Activated gamma-delta T cell (primary cell): Measurements from ENCODE around the gene DOK5.
"Not testable (repeated sequence)": the region's sequence is repeated elsewhere in the genome, so short reads cannot be mapped to it uniquely, and the experiment has no call there.

ENCODE experiments used
- DNase-seq: peaks from one replicate; lab custom pipeline; 2025; lab: John Stamatoyannopoulos, UW

DOK5 gene

DNA sequence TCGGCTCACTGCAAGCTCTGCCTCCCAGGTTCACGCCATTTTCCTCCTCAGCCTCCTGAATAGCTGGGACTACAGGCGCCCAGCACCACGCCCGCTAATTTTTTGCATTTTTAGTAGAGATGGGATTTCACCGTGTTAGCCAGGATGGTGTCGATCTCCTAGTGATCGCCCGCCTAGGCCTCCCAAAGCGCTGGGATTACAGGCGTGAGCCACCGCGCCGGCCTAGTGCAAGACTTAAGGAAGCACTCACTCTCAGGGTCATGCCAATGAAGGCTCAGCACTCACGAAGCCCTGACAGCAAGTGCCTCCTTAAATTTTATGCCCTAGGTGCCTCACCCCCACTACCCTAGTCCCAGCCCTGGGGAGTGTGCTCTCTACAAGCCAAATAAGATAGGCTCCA, 4.7 kb upstream of the DOK5 start:
- no peak for DNase-seq

DNA sequence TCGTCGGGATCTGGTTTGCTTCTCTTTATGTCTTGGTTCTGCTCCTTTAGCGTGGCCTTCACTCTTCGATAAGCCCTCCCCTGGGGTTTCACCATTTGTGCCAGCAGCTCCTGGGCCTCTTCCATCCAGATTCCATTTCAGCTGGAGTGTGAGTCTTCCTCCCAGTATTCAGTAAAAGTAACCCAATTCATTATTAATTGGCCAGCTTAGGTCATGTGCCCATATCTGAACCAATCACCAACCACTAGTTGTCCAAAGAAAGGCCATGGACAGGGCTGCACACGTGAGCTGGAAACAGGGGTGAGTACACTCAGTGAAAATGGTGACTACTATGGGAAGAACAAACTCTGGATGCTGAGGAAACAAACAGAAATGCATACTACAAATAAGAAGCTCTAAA, 2.8 kb upstream of the DOK5 start:
- no peak for DNase-seq

DNA sequence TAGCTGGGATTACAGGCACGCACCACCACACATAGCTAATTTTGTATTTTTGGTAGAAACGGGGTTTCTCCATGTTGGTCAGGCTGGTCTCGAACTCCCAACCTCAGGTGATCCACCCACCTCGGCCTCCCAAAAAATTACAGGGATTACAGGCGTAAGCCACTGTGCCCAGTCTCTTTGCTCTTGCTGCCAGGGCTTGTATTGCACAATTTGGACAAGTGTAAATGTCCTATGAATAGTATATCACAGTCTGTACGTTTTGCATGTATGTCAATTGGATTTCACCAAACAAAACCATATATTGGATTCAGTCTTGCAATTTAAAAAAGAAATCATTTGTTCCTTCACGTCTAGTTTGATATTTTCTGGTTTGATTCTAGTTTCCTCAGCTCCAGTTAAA, 2.1 kb upstream of the DOK5 start:
- no peak for DNase-seq

DNA sequence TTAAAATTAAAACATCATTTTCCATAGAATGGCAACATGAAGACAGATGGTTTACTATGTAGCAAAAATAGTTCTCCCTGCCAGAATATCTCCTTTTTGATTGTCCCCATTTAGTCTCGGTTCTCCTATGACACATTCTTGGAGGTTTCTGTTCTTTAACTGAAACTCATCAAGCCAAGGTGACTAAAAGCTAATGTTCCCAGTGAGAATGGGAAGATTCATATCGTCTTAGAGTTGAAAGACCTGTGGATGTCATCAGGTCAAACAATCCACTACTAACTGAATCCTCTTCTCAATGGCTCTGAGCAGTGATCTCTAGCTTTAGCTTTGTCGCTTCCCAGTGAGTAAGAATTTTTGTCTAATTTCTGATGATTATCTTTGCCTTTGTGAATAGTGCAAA, 1.3 kb upstream of the DOK5 start:
- no peak for DNase-seq

DNA sequence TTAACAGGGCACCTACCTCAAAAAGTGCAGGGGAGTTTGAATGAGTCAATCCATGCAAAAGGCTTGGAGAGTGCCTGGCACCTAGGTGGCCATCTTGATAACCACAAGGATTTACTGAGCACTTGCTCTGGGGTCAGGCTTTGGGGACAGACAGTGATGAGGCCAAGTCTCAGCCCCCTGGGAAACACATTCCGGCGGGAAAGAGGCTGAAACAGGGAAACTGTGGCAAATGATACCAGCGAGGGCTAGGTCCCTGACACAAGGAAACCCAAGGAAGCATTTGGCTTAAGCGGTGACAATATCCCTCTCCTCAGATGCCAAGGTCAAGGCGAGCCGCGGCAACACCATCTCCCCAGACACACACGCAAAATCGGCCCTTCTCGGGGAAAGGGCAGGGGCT, 527 bp upstream of the DOK5 start:
- no peak for DNase-seq

DNA sequence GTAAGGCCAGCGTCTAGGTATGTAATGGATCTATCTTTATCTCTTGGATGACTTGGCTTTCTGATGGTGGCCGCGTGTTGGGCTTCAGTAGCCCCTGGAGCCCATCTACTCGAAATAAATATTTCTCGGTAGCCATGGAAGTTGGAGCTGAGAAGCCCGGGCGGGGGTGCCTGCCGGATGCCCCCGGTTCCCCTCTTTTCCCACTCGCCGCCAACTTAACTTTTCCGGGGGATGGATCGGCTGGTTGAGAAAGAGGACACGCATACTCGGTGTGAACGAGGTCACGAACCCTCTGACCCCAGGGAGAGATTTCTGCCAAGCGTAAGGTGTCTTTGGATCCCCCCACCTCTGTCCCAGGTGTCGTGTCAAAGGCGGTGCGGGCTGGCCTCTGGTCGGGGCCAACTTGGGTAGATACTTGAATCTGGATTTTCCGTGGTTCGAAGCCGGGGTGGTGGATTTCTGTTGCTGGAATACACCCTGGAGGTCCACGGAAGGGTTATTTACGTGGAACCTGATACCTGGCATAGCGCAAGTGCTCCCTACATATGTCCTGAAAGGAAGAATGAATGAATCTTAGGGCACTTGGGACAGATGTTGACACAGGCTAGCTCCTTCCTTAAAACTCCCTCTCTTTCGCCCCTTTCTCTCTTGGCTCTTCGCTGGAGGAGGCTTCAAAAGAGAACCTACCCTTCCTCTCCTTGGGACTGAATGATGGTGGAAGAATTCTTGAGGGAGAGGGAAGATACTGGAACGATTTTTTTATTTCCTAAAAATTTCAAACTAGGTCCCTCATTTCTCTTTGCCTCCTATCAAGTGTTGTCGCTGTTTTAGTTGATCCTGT, 996 bp downstream of the DOK5 start:
- no peak for DNase-seq

DNA sequence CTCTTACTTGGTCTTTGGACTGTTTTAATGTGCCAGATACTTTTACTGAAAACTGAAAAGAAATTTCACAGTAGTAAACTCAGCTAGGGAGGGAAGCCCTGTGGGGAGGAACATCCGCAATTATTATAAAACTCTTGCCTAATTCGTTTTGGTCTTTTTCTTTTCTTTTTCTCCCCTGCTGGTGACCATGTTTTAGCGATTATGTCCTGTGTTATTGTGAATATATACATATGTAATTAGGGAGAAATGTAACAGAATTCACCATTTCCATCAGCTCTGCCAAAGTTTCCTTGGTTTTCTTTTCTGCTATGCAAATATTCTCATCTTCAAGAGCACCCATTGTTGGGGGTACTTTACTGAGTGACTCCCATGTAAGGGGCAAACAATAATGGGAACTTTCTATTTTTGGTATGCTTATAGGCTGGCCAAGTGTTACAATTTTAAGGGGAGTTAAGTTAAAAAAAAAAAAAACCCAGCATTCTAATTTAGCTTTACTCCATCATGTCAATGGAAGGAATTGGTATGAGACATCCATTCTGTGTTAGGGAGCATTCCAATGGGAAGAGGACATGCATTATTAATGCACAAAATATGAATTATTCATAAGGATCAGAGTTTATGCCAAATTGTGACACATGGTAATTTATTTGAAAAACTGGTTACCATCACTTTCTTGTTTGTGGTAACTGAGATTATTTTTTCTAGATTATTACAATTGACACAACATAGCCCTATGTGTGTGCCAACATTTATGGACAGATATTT, 2.0 kb downstream of the DOK5 start:
- DNase-seq, result no peak

DNA sequence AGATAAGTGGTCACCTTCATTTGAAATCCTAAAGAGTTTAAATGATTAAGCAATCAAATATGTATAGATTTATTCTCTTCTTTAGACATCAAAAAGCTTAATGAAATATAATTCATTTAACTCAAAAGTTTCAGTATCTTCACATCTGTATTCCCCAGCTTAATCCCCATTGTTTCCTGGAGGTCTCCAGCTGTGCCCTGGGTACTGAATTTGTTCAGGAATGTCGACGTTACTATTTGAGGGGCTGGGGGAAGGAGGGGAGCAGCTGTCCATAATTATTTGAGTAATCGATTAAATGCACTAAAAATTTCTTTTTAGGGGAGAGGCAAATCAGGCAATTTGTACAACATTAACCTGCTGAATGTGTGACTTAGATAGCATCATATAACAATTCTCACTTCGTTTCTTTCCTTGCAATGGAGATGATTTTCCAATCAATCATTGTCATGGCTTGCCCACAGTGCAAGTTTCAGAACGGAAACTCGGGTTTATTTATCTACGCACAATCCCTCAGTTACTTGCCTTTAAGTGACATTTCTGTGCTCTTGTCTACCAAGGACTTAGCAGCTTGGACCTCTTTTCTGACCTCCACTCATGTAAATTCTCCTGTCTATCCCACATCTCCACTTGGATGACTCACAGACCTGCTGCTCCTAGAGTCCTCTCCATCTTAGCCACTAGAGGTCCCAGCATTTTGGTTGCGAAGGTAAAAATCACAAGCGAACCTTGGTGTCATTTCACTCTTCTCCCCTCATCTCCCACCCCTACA, 3.9 kb downstream of the DOK5 start:
- DNase-seq, result no peak

DNA sequence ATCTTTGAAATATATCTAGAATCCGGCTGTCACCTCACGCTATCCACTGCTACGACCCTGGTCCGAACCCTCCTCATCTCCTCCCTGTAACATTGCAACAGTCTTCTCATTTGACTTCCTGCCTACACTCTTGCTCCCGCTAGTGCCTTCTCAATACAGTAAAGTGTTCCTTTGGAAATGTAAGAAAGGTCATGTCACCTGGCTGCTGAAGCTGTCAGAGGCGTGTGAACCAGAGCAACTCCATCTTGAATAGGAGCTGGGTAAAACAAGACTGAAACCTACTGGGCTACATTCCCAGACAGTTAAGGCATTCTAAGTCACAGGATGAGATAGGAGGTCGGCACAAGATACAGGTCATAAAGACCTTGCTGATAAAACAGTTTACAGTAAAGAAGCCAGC, 4.5 kb downstream of the DOK5 start:
- not testable (repeated sequence) for DNase-seq

DNA sequence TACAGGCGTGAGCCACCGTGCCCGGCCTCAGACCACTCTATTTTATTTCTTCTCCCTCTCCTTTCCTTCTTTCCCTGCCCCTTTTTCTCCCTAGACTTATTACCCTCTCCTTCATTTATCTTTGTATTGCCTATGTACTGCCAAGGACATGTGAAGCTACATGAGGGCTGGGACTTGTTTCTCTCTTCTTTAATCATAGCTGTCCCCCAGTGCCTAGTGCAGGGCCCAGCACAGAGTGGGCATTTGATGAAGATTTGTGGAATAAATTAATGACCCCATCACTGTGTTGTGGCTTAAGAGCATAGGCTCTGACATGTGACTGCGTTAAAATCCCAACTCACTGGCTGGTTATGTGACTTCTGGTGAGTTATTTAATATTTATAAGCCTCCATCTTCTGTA, 6.0 kb downstream of the DOK5 start:
- DNase-seq, result no peak

DNA sequence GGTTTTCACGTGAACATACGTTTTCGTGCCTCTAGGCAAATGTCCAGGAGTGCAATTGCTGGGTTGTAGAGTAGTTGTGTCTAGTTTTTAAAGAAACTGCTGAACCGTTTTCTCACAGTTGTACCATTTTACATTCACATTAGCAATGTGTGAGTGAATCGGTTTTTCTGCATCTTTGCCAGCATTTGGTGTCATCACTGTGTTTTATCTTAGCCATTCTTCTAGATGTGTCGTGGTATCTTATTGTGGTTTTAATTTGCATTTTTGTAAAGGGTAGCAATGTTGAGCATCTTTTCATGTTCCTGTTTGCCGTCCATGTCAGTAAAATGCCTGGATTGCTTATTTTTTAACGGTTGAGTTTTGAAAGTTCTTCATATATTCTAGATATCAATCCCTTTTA, 10.2 kb downstream of the DOK5 start:
- DNase-seq, result no peak

DNA sequence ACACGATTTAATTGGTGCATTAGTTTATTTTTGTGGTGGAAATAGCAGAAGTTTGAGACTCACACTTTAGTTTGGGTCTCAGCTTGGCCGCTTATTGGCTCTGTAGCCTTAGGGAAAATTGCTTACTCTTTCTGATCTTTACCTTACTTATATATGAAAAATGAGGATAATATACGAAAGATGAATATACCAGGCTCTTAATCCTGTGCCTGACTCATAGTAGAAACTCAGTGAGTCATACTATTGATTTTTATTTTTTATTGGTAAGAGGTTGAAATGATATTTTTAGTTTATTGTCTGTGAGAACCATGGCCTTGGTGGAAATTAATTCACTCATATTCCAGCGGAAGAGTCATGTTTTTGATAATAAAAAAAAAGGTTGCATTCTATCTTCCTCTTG, 11.2 kb downstream of the DOK5 start:
- DNase-seq, result no peak

DNA sequence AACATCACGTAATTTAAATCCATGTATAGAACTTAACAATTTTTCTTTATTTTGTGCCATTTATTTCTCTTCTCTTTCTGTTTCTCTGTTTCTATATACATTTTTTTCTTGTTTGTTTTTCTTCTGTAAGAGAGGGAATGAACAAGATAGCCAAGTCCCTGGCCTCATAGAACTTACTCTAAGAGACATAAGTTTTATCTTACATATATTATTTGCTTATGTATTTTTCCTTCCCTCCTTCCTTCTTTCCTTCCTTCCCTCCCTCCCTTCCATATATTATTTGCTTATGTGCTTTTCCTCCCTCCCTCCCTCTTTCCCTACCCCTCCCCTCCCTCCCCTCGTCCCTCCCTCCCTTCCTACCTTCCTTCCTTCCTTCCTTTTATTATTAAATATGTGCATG, 13.0 kb downstream of the DOK5 start:
- no peak for DNase-seq

DNA sequence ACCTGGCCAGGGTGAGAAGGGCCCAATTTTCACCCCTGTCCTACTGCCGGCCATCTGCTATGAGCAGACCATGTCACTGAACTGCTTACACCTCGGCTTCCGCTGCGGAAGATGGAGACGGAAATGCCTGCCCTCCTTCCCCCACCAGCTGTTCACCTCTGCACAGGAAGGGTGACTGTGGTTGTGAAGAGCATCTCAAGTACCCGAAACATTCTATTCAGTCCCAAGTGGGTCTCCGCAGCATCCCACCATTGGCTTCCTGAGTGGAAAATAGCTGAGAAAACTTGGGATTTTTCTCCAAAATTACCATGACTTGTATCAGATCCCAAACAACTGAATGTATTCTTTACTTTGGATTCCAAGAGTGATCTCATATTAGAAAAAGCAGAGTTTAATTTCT, 16.1 kb downstream of the DOK5 start:
- no peak for DNase-seq

DNA sequence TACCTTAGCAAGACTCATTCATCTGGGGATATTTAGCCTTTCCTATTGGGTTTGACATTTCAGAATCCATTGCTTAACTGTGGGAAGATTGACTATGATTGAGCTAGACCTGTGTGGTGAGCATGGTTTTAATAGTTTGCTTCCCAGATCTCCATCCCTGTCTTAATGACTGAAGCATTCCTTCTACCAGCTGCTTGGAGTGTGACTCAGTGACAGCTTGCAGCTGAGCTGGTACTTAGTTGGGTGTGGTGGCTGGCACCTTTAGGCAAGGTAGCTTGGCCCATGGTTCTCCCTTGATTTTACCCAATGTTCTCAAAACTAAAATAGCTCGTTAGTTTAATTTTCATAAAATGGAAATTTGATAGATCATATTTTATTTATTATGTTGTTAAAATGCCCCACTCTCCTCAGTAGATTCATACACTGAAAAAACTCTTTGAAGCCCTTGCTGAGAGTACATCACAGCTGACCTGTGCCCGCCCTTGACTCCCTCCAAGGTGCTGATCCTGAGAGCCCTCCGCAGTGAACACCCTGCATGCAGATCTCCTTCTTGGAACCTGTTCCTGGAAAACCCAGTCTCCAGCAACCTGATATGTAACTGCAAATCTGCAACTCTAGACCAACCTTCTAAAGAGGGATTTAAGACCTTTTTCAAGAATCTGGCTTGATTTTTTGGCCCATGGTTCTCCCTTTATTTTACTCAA, 19.1 kb downstream of the DOK5 start:
- no peak for DNase-seq

DNA sequence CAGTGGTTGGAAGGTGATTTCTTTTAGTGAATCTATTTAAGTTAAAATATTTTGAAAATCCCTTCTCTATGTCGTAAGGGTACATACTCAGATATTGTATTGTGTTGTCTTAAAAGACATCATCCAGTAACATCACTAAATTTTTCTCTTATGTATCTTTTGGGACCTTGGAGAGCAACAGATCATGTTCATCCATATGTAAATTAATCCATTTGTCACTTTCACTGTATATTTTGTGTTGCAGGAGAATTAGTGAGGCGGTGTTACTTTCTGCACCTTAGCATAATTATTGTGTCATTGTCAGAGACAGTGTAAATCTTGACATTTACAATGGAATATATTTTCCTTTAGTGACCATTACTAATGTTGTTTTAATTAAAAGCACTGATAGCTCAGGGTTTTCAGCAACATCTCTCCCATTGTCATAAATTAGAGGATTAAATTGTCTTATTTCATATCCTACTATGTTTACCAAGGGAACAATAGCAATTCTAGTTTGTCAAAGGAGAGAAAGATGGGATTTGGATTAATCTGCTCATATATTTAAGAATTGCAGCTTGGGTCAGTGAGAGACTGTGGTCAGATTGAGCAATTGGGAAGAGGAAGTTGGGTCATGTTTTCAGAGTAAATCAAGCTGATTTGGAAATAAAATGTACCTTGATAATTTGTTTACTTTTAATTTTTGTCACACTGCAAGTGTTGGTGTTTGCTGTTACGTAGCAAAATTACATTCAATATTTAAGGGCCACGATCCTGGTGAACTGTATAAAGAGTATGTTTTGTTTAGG, 22.7 kb downstream of the DOK5 start:
- DNase-seq, result no peak

DNA sequence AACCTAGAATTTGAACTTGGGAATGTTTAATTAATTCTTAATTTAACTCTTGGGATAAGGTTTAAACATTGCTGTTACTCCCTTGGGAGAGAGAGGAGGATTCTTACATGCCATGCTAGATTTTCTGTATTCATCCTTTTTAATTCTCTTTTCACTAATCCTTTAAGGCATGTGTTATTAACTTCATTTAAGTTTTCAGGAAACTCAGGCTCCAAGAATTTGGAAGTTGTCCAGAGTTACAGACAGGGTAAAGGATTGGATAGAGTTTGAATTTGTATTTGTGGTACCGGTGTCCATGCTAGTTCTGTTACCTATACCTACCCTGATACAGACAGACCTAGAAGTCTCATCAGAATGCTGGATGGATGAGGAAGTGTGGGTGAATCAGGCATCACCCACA, 23.7 kb downstream of the DOK5 start:
- no peak for DNase-seq

DNA sequence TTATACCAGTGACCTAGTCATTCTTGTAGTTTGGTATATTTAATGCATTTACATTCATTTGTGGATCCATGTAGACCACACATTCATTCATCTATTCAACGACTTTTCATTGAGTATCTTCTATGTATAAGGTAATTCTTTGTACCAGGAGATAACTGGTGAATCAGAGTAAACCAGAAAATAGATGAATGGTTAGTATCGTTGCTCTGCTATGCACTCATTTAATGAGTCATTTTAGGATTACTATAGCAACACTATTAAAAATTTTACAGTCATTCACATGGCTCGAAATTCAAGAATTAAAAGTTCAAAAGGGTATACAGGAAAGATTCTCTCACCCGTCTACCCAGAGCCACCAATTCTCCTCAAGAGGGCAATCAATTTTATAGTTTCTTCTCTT, 26.8 kb downstream of the DOK5 start:
- DNase-seq, result no peak

DNA sequence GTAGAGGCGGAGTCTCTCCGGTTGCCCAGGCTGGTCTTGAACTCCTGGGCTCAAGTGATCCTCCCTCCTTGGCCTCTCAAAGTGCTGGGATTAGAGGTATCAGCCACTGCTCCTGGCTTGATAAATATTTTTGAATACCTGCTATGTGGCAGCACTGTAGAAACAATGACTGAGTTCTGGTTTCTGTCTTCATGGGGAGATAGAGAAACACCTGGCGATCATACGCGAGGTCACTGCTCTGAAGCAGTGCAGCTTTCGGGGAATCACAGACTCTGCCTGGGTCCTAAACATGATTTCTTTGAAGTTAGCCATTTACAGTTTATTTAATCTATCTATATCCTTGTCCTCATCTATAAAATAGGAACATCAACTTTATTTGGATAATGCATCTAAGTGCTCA, 31.2 kb downstream of the DOK5 start:
- no peak for DNase-seq

DNA sequence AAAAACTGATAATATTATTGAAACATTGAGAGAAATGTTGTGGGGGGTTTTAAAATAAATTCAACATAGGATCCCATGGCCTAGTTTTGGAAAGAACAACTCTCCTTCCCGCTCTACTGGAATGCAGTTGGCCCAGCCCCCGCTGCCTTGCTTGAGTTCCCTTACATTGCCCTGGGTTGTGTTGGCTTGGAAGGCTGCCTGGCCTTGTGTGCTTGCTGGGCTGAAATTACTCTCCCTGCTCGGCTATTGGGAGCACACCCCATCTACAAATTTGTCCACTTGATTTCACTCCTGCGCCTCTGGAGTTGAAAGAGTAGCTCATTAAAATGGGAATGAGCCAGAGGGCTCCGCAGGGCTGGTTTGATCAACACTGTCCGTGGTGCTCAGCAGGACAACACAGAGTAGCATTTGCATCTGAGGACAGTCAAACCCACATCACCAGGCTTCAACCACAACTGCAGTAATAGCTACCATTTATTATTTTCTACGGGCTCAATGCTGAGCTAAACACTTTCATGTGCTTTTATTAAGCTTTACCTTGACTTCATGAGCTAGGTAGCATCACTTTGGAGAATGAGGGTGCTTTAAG, 35.2 kb downstream of the DOK5 start:
- DNase-seq, result no peak

DNA sequence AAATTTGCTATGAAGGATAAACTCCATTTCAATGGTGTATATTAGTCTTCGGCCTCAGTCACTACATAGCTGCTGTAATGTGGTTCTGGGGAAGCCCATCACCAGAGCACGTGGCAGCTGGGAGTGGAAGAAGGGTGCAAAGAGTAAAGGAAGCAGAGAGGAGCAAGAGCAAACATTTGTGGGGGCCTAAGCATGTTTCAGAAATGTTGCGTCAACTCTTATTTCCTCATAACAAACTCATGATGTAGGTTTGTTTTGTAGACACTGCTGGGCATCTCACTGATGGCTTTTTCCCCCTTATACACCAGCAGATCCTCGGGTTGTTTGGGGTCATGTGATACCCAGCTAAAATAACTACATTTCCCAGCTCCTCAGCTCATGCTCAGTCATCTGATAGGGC, 37.3 kb downstream of the DOK5 start:
- no peak for DNase-seq
